Fibroblast of lung (primary cell): Measurements from ENCODE around the gene SEC61A1. TPM values are rescaled to one million over a fixed set of nuclear protein-coding genes. Genes with fewer than 3 reads are reported as not detected.
A peak's percentile ranks its signal among the peaks of the same experiment; 100 is the strongest.

ENCODE experiments used
- DNase-seq, 2 donors: peaks; one replicate each; pipeline versions ENCODE4 v3.0.0 to v3.0.0-alpha.2; 2010; ENCODE audit warnings: low read depth in 2 of 2
- H2AFZ ChIP-seq: 2 replicates; pipeline ENCODE4 v1.5.1; 2012; ENCODE audit warnings: low read length, control low read depth, inconsistent platforms
- H3K27ac ChIP-seq: 2 replicates; pipeline ENCODE4 v1.5.1; 2011; ENCODE audit warnings: low read length, control low read depth; ENCODE audit not compliant: insufficient read depth
- H3K27me3 ChIP-seq: 2 replicates; pipeline ENCODE4 v1.5.1; 2011; ENCODE audit warnings: mild to moderate bottlenecking, low read length; ENCODE audit not compliant: control insufficient read depth, insufficient read depth
- H3K36me3 ChIP-seq: 2 replicates; pipeline ENCODE4 v1.5.1; 2011; ENCODE audit warnings: low read length; ENCODE audit not compliant: control insufficient read depth, insufficient read depth
- H3K4me1 ChIP-seq: 2 replicates; pipeline ENCODE4 v1.5.1; 2011; ENCODE audit warnings: low read length; ENCODE audit not compliant: control insufficient read depth, insufficient read depth; ENCODE audit errors: extremely low read depth
- H3K4me2 ChIP-seq: 2 replicates; pipeline ENCODE4 v1.5.1; 2011; ENCODE audit warnings: low read length, control low read depth; ENCODE audit not compliant: insufficient read depth; ENCODE audit errors: extremely low read depth
- H3K4me3 ChIP-seq, 4 experiments: fragments of 200-600 bp in 1 of 4; sonication (generic) in 1 of 4; replicated peaks in 1 of 4; 2 replicates each; pipeline ENCODE4 v1.5.1; 2011 to 2016; ENCODE audit warnings: low read length in 4 of 4, low read depth in 3 of 4, mild to moderate bottlenecking in 3 of 4, control low read depth in 2 of 4, inconsistent platforms in 1 of 4, mixed read lengths in 1 of 4; ENCODE audit not compliant: insufficient read depth in 1 of 4; ENCODE audit errors: control extremely low read depth in 1 of 4
- H3K79me2 ChIP-seq: 2 replicates; pipeline ENCODE4 v1.5.1; 2012; ENCODE audit warnings: mild to moderate bottlenecking, low read length, inconsistent platforms; ENCODE audit not compliant: control insufficient read depth, insufficient read depth
- H3K9ac ChIP-seq: 2 replicates; pipeline ENCODE4 v1.5.1; 2011; ENCODE audit warnings: mild to moderate bottlenecking, low read length, control low read depth; ENCODE audit not compliant: insufficient read depth
- H3K9me3 ChIP-seq: 2 replicates; pipeline ENCODE4 v1.5.1; 2012; ENCODE audit warnings: low read depth, low read length; ENCODE audit not compliant: control insufficient read depth, insufficient read depth
- H4K20me1 ChIP-seq: 2 replicates; pipeline ENCODE4 v1.5.1; 2011; ENCODE audit warnings: low read length; ENCODE audit not compliant: control insufficient read depth, insufficient read depth; ENCODE audit errors: extremely low read depth
- CTCF ChIP-seq, 2 donors: IDR thresholded peaks in 1 of 2; conservative IDR thresholded peaks in 1 of 2; 1 replicate in 1 of 2; 2 replicates in 1 of 2; pipeline ENCODE4 v1.5.1; 2011 to 2012; ENCODE audit warnings: low read length in 2 of 2, control low read depth in 1 of 2, inconsistent platforms in 1 of 2, low read depth in 1 of 2, mild to moderate bottlenecking in 1 of 2
- EZH2 ChIP-seq: IDR thresholded peaks from 2 replicates; pipeline ENCODE4 v1.5.1; 2012; ENCODE audit warnings: low read length, control low read depth, mild to moderate bottlenecking; ENCODE audit errors: missing control alignments
- polyA plus RNA-seq, 2 donors: library from polyadenylated mRNA; depleted of rRNA in 1 of 2; stranded (reverse) in 1 of 2; unstranded in 1 of 2; fragments of >200 nt; gene quantifications; 2 replicates each; pipeline ENCODE4 v1.2.1, GENCODE V29; 2011 to 2012; ENCODE audit warnings: missing spikeins in 1 of 2
- total RNA-seq: library from RNA; depleted of rRNA; stranded (reverse); fragments of >200 nt; gene quantifications from 2 replicates; pipeline ENCODE4 v1.2.1, GENCODE V29; 2014

The SEC61A1 gene
- total and polyA plus RNA-seq, 2 donors (not counting 1 experiment from before 2014, with no cell fraction given), result 398 to 509 TPM

GRCh38 chr3:128053614-128054013, 1.4 kb downstream of the SEC61A1 start:
- TF ChIP-seq CTCF (conservative IDR thresholded peaks at IDR 0.05 in 1 of 2, IDR thresholded peaks at IDR 0.05 in 1 of 2; ENCODE audit: low read depth in 1 of 2, low read length in 2 of 2), result no peak
- TF ChIP-seq EZH2, result no peak
- Histone ChIP-seq H3K27me3 (no peaks in the 10 kb centered on the region), H3K36me3 (peaks cover 17% of the 10 kb centered on the region), H3K9me3 (no peaks in the 10 kb centered on the region), H3K4me2 (peak overlapping the region; percentile 99), H3K79me2 (peaks cover 56% of the 10 kb centered on the region), H3K9ac (peak overlapping the region; percentile 50), H4K20me1 (no peaks in the 10 kb centered on the region), H2AFZ (no peak overlapping the region), H3K4me3 (peak overlapping the region; percentile 74 to 99 (median 96)), H3K27ac (peak overlapping the region; percentile 98), H3K4me1 (peaks cover 6% of the 10 kb centered on the region)
- DNase-seq, result no peak

- peak overlapping the region; percentile 99 for H3K4me2 ChIP-seq
- H3K36me3 ChIP-seq, result peaks cover 17% of the 10 kb centered on the region
- no peak overlapping the region for H2AFZ ChIP-seq
- no peaks in the 10 kb centered on the region for H3K27me3 ChIP-seq
- H3K79me2 ChIP-seq, result peaks cover 56% of the 10 kb centered on the region
- H3K9me3 ChIP-seq, result no peaks in the 10 kb centered on the region
- DNase-seq, result peak; percentile 40 to 72
- H3K4me3 ChIP-seq, result peak overlapping the region; percentile 74 to 99 (median 96)
- H3K4me1 ChIP-seq, result peaks cover 7% of the 10 kb centered on the region
- peak overlapping the region; percentile 98 for H3K27ac ChIP-seq
- H3K9ac ChIP-seq, result no peak overlapping the region
- TF ChIP-seq EZH2 (no peak), CTCF (conservative IDR thresholded peaks at IDR 0.05 in 1 of 2, IDR thresholded peaks at IDR 0.05 in 1 of 2; ENCODE audit: low read depth in 1 of 2, low read length in 2 of 2) (no peak)
- no peaks in the 10 kb centered on the region for H4K20me1 ChIP-seq
Observed at GRCh38 chr3:128054367-128054766, 2.1 kb downstream of the SEC61A1 start.

- Histone ChIP-seq H3K36me3 (peaks cover 22% of the 10 kb centered on the region), H4K20me1 (no peaks in the 10 kb centered on the region), H3K9me3 (no peaks in the 10 kb centered on the region), H3K27ac (no peak overlapping the region), H3K79me2 (peaks cover 58% of the 10 kb centered on the region), H3K27me3 (no peaks in the 10 kb centered on the region), H3K9ac (no peak overlapping the region), H3K4me1 (peaks cover 18% of the 10 kb centered on the region), H3K4me2 (no peak overlapping the region), H2AFZ (no peak overlapping the region), H3K4me3 (no peak overlapping the region)
- no peak for TF ChIP-seq EZH2
- TF ChIP-seq CTCF (conservative IDR thresholded peaks at IDR 0.05 in 1 of 2, IDR thresholded peaks at IDR 0.05 in 1 of 2; ENCODE audit: low read depth in 1 of 2, low read length in 2 of 2), result no peak
- DNase-seq, result no peak
Observed at GRCh38 chr3:128056258-128056657, 4.0 kb downstream of the SEC61A1 start.
